ENCODE results near the gene BRD3OS. TPM values are rescaled to one million over a fixed set of nuclear protein-coding genes. Genes with fewer than 3 reads are reported as not detected.

BRD3OS gene
- polyA plus RNA-seq, 1 of the 3 experiments (the other 2 are of a cell fraction) = 23.1 TPM

DNA sequence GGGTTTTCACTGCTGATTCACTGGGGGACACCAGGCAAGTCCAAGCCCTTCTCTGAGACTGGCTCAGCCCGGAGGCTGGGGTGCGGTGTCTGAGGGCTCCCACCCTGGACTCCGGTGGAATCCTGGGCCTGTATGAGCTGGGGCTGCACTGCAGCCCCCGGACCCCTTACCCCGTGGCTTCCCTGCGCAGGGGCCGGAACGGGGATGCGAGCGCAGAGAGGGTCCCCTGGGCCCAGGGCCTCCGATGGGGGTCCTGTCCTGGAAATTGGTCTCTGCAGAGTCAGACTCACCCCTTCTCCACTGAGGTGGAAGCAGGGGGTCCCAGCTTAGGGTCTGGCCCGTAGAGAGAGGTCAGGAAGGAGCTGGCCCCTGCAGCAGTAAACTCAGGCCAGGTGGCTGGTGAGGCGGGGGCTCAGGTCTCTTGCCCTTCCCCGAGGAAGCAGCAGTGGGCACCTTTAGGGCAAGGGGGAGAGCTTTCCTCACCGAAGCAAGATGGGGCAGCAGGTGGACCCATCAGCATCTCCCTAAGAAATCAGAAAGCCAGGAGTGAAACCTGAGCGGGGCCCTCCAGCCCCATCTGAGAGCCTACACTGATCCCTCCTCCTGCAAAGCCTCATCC lies 31.5 kb upstream of the BRD3OS start (continued):
- no peak for TF ChIP-seq EZH2phosphoT487 (IDR thresholded peaks at IDR 0.05; ENCODE audit: borderline replicate concordance, low read depth)
- no peak for TF ChIP-seq GABPA (IDR thresholded peaks at IDR 0.05; ENCODE audit: low read depth)
- TF ChIP-seq, protein P1, sequence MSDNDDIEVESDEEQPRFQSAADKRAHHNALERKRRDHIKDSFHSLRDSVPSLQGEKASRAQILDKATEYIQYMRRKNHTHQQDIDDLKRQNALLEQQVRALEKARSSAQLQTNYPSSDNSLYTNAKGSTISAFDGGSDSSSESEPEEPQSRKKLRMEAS (IDR thresholded peaks at IDR 0.05; ENCODE audit: low read depth) = no peak

DNA sequence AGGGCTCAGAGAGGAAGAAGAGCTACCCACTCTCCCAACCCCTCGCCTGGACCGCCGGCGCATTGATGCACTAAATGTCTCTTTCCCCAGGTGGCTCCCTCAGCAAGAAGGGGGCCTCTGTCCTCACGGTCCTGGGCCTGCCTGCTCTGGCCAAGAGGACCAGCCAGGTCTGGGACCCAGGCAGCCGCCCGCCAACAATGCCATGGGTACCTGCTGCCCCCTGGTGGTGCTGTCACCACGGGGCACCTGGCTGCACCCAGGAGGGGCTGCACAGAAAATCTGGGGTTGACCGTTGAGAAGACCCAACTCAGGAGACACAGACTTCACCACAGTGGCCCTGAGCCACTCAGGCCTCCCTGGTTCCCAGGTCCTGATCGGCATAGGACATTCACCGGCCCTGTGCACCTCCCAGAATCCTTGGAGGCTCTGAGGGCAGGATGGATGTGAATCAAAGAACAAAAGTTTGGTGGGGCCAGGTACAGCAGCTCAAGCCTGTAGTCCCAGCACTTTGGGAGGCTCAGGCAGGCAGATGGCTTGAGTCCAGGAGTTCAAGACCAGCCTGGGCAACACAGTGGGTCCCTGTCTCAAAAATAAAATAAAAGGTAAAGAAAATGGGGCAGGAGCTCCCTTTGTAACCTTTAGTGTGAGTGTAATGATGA lies 30.8 kb upstream of the BRD3OS start:
- Histone ChIP-seq H3K9me2 (no peaks in the 10 kb centered on the region), H3K4me3 (ENCODE audit: low read depth in 2 of 2, low read length in 1 of 2) (peak overlapping the region in 1 of 2 experiments; percentile 75; a peak in 1 of 4 replicates), H3K4me2 (peak overlapping the region; percentile 100; the same call in 1 of the 2 replicates), H2AFZ (ENCODE audit: low read depth) (no peak overlapping the region), H4K20me1 (ENCODE audit: insufficient read depth) (peaks cover 23% of the 10 kb centered on the region), H3K27ac (ENCODE audit: low read depth in 2 of 2, low read length in 1 of 2) (no peak overlapping the region), H3K9me3 (no peaks in the 10 kb centered on the region), H3K9ac (no peak overlapping the region), H3F3A (replicated peaks; ENCODE audit: insufficient read depth) (no peaks in the 10 kb centered on the region), H3K79me2 (ENCODE audit: insufficient read depth) (peaks cover 35% of the 10 kb centered on the region), H3K4me1 (ENCODE audit: control insufficient read depth in 1 of 2, insufficient read depth in 2 of 2, low read depth in 1 of 2, low read length in 1 of 2) (peaks cover 6 to 34% of the 10 kb centered on the region in 2 experiments; a peak in 3 of 4 replicates), H3K27me3 (ENCODE audit: insufficient read depth) (no peaks in the 10 kb centered on the region), H3K36me3 (replicated peaks in 1 of 2; ENCODE audit: control insufficient read depth in 1 of 2, insufficient read depth in 2 of 2, low read length in 1 of 2) (no peaks in the 10 kb centered on the region)
- CTCF ChIA-PET = interaction anchor here (0.6 to 7.3 kb wide), 73 partner anchors 9 to 323 kb away, joined by 3 to 236 read pairs (median 6); partner anchors contain the start of genes BRD3OS and SARDH
- POLR2A ChIA-PET = interaction anchor here (2.2 kb wide), 1 partner anchor 256 kb away, joined by 8 read pairs; the partner anchor contains the start of gene SARDH
- peak; percentile 92 for DNase-seq
- TF ChIP-seq POLR2AphosphoS5 (IDR thresholded peaks at IDR 0.05; ENCODE audit: low read depth, low read length) (no peak), CHD2 (IDR thresholded peaks at IDR 0.05; ENCODE audit: low read length, partially characterized antibody) (peak; percentile 44), RAD21 (IDR thresholded peaks at IDR 0.05; ENCODE audit: low read length) (peak; percentile 98), SMC3 (IDR thresholded peaks at IDR 0.05; ENCODE audit: low read depth, low read length) (peak; percentile 99)
- TF ChIP-seq, protein P2, sequence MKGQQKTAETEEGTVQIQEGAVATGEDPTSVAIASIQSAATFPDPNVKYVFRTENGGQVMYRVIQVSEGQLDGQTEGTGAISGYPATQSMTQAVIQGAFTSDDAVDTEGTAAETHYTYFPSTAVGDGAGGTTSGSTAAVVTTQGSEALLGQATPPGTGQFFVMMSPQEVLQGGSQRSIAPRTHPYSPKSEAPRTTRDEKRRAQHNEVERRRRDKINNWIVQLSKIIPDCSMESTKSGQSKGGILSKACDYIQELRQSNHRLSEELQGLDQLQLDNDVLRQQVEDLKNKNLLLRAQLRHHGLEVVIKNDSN (IDR thresholded peaks at IDR 0.05; ENCODE audit: borderline replicate concordance, low read depth) = no peak
- TF ChIP-seq, protein P3, sequence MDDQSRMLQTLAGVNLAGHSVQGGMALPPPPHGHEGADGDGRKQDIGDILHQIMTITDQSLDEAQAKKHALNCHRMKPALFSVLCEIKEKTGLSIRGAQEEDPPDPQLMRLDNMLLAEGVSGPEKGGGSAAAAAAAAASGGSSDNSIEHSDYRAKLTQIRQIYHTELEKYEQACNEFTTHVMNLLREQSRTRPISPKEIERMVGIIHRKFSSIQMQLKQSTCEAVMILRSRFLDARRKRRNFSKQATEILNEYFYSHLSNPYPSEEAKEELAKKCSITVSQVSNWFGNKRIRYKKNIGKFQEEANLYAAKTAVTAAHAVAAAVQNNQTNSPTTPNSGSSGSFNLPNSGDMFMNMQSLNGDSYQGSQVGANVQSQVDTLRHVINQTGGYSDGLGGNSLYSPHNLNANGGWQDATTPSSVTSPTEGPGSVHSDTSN (IDR thresholded peaks at IDR 0.05) = no peak
- TF ChIP-seq, protein P4, sequence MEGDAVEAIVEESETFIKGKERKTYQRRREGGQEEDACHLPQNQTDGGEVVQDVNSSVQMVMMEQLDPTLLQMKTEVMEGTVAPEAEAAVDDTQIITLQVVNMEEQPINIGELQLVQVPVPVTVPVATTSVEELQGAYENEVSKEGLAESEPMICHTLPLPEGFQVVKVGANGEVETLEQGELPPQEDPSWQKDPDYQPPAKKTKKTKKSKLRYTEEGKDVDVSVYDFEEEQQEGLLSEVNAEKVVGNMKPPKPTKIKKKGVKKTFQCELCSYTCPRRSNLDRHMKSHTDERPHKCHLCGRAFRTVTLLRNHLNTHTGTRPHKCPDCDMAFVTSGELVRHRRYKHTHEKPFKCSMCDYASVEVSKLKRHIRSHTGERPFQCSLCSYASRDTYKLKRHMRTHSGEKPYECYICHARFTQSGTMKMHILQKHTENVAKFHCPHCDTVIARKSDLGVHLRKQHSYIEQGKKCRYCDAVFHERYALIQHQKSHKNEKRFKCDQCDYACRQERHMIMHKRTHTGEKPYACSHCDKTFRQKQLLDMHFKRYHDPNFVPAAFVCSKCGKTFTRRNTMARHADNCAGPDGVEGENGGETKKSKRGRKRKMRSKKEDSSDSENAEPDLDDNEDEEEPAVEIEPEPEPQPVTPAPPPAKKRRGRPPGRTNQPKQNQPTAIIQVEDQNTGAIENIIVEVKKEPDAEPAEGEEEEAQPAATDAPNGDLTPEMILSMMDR (IDR thresholded peaks at IDR 0.05) = peak; percentile 94
- 5% methylated on average over 8 of the region's 11 CpGs for WGBS (ENCODE audit: low lambda C conversion rate)
